Cardiac muscle cell (in vitro differentiated cells and primary cell): ENCODE measurements around the gene ECHDC3. TPM values are rescaled to one million over a fixed set of nuclear protein-coding genes. Genes with fewer than 3 reads are reported as not detected.
A peak's percentile ranks its signal among the peaks of the same experiment; 100 is the strongest.

Source experiments
- DNase-seq, 2 donors: peaks; one replicate each; pipeline versions ENCODE4 v3.0.0 to v3.0.0-alpha.2; 2010 to 2017; ENCODE audit warnings: low read depth in 1 of 2, low spot score in 1 of 2
- H3K27ac ChIP-seq: fragments of 200-600 bp; sonication (generic); 2 replicates; pipeline ENCODE4 v1.5.1; 2016
- H3K27me3 ChIP-seq: fragments of 200-600 bp; sonication (generic); 2 replicates; pipeline ENCODE4 v1.6.0; 2016; ENCODE audit warnings: control low read depth
- H3K36me3 ChIP-seq: fragments of 200-600 bp; sonication (generic); 2 replicates; pipeline ENCODE4 v1.5.1; 2016; ENCODE audit warnings: control low read depth
- H3K4me1 ChIP-seq: fragments of 200-600 bp; sonication (generic); 2 replicates; pipeline ENCODE4 v1.8.1; 2017; ENCODE audit warnings: low read depth, mild to moderate bottlenecking, mixed run types
- H3K4me3 ChIP-seq: fragments of 200-600 bp; sonication (generic); 2 replicates; pipeline ENCODE4 v1.5.1; 2016; ENCODE audit warnings: mild to moderate bottlenecking
- H3K9me3 ChIP-seq: fragments of 200-600 bp; sonication (generic); 2 replicates; pipeline ENCODE4 v1.5.1; 2017; ENCODE audit warnings: low read depth, mild to moderate bottlenecking, control low read depth
- polyA plus RNA-seq: library from polyadenylated mRNA; unstranded; fragments of >200 nt; fragmentation: Nextera tagmentation; extraction: Ambion mirVana; gene quantifications from 2 replicates; pipeline ENCODE4 v1.2.1, GENCODE V29; 2016
- total RNA-seq: library from RNA; depleted of rRNA; stranded (reverse); fragments of >200 nt; gene quantifications from 2 replicates; pipeline ENCODE4 v1.2.3, GENCODE V29; 2016
- TF ChIP-seq, protein P1 (sequence below): IDR thresholded peaks from 2 replicates; pipeline ENCODE4 v1.5.1; 2012; ENCODE audit warnings: low read depth, mild to moderate bottlenecking, low read length

ECHDC3 gene
- total and polyA plus RNA-seq, 2 experiments from 2014 or later: 8.4 to 32.0 TPM

- TF ChIP-seq, protein P1, sequence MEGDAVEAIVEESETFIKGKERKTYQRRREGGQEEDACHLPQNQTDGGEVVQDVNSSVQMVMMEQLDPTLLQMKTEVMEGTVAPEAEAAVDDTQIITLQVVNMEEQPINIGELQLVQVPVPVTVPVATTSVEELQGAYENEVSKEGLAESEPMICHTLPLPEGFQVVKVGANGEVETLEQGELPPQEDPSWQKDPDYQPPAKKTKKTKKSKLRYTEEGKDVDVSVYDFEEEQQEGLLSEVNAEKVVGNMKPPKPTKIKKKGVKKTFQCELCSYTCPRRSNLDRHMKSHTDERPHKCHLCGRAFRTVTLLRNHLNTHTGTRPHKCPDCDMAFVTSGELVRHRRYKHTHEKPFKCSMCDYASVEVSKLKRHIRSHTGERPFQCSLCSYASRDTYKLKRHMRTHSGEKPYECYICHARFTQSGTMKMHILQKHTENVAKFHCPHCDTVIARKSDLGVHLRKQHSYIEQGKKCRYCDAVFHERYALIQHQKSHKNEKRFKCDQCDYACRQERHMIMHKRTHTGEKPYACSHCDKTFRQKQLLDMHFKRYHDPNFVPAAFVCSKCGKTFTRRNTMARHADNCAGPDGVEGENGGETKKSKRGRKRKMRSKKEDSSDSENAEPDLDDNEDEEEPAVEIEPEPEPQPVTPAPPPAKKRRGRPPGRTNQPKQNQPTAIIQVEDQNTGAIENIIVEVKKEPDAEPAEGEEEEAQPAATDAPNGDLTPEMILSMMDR: no peak
- Histone ChIP-seq H3K27me3 (no peaks in the 10 kb centered on the region), H3K36me3 (no peaks in the 10 kb centered on the region), H3K9me3 (no peaks in the 10 kb centered on the region), H3K27ac (no peak overlapping the region), H3K4me3 (no peak overlapping the region), H3K4me1 (peaks cover 3% of the 10 kb centered on the region)
- DNase-seq: no peak
Observed at GRCh38 chr10:11776080-11776479, 33.9 kb downstream of the ECHDC3 start.

DNA sequence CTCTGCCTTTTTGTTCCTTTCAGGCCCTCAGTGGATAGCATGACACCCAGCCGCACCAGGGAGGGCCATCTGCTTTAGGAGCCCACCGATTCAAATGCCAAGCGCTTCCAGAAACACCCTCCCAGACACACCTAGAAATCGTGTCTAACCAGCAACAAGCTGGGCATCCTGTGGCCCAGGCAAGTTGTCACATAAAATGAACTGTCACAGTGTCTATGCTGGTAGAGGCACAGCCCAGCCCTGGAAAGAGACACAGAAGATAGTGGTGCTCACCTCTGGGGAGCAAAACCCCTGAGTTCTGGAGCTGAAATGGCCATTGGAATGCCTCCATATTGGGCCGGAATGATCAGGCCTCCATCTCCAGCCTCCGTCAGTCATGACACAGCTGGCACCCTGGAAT, 38.9 kb downstream of the ECHDC3 start:
- DNase-seq: no peak
- Histone ChIP-seq H3K4me1 (no peaks in the 10 kb centered on the region), H3K27me3 (no peaks in the 10 kb centered on the region), H3K4me3 (no peak overlapping the region), H3K27ac (no peak overlapping the region), H3K9me3 (no peaks in the 10 kb centered on the region), H3K36me3 (no peaks in the 10 kb centered on the region)
- TF ChIP-seq, protein P1: no peak

DNA sequence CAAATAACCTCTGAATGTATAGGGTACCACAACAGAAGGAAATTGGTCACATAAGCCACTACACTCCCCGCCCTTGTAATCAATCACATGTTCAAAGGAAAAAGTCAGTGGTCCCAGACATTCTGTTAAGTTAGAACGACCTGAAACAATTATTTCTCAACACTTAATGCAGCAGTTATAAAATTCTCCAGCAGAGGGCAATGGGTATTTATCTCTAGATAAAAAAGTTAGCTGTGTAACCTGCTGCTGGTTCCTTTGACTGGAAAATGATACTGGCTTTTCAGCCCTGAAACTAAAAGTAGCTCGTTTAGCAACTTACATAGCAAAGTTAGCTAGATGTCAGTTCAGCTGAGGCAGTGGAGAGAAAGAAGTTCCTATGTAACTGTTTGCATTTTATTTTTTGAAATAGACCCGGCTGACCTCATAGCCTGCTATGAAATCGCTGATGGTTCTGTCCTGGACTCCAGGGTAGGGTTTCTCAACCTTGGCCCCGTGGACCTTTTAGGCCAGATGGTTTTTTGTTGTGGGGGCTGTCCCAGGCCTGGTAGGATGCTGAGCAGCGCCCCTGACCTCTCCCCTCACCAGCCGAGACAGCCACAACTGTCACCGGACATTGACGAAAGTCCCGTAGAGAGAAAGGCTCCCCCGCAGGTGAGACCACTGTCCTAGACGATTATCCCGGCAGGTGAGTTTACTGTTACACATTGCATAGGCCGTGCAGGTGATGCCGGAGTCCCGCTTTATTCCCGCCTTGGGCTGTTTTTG, 40.8 kb downstream of the ECHDC3 start:
- H3K27ac ChIP-seq: no peak overlapping the region
- peak; percentile 71 to 77 for DNase-seq
- no peaks in the 10 kb centered on the region for H3K27me3 ChIP-seq
- H3K4me1 ChIP-seq: no peaks in the 10 kb centered on the region
- H3K4me3 ChIP-seq: no peak overlapping the region
- H3K9me3 ChIP-seq: no peaks in the 10 kb centered on the region
- no peaks in the 10 kb centered on the region for H3K36me3 ChIP-seq
- TF ChIP-seq, protein P1: peak; percentile 71

GRCh38 chr10:11783558-11783865, 41.3 kb downstream of the ECHDC3 start:
- H3K9me3 ChIP-seq: no peaks in the 10 kb centered on the region
- DNase-seq: no peak
- H3K27ac ChIP-seq: no peak overlapping the region
- no peaks in the 10 kb centered on the region for H3K4me1 ChIP-seq
- H3K36me3 ChIP-seq: no peaks in the 10 kb centered on the region
- no peak overlapping the region for H3K4me3 ChIP-seq
- H3K27me3 ChIP-seq: no peaks in the 10 kb centered on the region
- TF ChIP-seq, protein P1: no peak

- Histone ChIP-seq H3K4me3 (no peak overlapping the region), H3K4me1 (no peaks in the 10 kb centered on the region), H3K27ac (no peak overlapping the region), H3K9me3 (no peaks in the 10 kb centered on the region), H3K27me3 (no peaks in the 10 kb centered on the region), H3K36me3 (no peaks in the 10 kb centered on the region)
- TF ChIP-seq, protein P1: no peak
- DNase-seq: no peak
Observed at GRCh38 chr10:11787374-11787773, 45.2 kb downstream of the ECHDC3 start.
